ENCODE results near the gene TMPRSS2. TPM values are rescaled to one million over a fixed set of nuclear protein-coding genes. Genes with fewer than 3 reads are reported as not detected.

TMPRSS2 gene
- total RNA-seq (2014; rRNA removed; shearing (Covaris generic)), result 0.13 and 0.19 TPM in 2 replicates

DNA sequence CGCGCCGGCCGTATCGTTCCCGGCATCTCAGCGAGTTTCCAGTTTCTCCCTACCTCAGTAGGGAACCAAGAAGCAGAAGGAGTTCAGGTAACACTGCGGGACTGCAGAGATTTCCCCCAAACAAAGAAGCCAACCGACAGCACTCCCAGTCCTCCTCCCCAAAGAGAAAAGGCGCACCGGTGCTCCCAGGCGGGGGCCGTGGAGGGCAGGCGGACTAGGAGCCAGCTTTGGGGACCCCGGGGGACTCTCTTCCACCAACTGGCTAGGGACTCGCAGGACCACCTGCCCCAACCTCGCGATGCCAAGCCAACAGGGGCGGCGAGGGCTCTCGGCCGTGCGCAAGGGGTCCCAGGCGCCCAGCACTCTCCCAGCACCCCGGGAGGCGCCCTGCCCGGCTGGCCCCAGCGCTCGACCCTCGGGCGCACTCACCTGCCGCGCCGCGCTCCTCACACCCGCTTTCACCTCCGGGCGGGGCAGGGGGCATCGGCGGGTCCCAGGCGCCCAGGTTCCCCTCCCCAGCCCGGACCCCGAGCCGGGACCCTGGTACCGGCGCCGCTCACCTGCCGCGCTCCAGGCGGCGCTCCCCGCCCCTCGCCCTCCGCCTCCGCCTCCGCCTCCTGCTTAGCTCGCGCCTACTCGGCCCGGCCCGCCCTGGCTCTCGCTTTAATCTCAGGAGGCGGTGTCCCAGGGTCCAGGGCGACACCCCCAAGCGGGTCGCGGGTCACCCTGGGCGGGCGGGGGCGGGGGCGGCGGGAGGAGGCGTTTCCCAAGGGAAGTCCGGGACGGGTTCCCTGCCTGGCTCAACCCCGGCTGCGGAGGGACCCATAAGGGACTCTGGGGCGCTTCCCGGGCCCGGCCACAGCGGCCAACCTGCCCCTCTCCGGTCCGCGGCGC, at the start of gene TMPRSS2:
Gene TMPRSS2 (minus strand): TSS at position 638 of the 894 bp plus-strand sequence. CDS start 10,025 bp downstream, outside the sequence.

DNA sequence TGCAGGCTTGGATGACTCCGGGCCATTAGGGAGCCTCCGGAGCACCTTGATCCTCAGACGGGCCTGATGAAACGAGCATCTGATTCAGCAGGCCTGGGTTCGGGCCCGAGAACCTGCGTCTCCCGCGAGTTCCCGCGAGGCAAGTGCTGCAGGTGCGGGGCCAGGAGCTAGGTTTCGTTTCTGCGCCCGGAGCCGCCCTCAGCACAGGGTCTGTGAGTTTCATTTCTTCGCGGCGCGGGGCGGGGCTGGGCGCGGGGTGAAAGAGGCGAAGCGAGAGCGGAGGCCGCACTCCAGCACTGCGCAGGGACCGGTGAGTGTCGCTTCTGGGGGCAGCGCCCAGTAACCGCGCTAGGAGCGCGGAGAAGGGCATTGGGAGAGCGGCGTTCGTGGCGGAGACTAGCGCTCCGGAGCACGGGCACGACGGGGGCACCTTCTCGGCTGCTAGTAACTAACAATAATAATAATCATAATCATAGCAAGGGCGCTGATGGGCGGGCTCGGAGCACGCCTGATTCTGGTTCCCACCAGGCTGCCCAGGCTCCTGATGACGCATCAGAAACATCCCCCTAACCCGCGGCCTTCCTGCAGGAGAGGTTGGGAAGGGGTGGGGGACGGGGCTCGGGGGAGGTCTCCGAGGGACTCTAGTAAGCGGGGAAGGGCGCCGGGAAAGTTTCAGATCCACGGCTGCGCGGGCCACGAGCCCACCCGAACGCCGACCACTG, 81.8 kb downstream of the TMPRSS2 start, which contains the start of gene MX1:
Gene MX1 (plus strand): TSS at position 286 of the 722 bp plus-strand sequence. CDS start 5,832 bp downstream, outside the sequence.

Small RNA genes within 50 kb of the gene (small RNA-seq; reads per million reads assigned to genes)
- not detected for gene RF00421

Other genes with a start within 250 kb of the TMPRSS2 start
- gene FAM3B, start 191.4 kb downstream of the TMPRSS2 start, total RNA-seq (2014; rRNA removed; shearing (Covaris generic)), result 0.16 and 0.26 TPM in 2 replicates
- 58.7 and 63.4 TPM in 2 replicates for gene MX2, start 146.1 kb downstream of the TMPRSS2 start, total RNA-seq (2014; rRNA removed; shearing (Covaris generic))
- gene MX1, start 81.9 kb downstream of the TMPRSS2 start, total RNA-seq (2014; rRNA removed; shearing (Covaris generic)), result 7.3 and 7.7 TPM in 2 replicates